HL-60/S4 treated with phorbol 12-myristate 13-acetate at 8.2 ng/mL for 4 days and 3 days (cell line): ENCODE measurements around the gene TYSND1.
"Not testable (repeated sequence)": the region's sequence is repeated elsewhere in the genome, so short reads cannot be mapped to it uniquely, and the experiment has no call there.

Source experiments
- in situ Hi-C: fragments of 300-500 bp; cut with MboI; formaldehyde crosslinking; loops from 2 replicates; pipeline ENCODE4 v1.15.0; 2022; ENCODE audit warnings: low sequenced_read_pairs

The TYSND1 gene

GRCh38 chr10:70146489-70147258, at the start of gene TYSND1:
Gene TYSND1, minus strand, starts transcription at chr10:70146700. Its CDS starts 114 bp downstream, at chr10:70146586.
- in situ Hi-C loops: no loop called here

GRCh38 chr10:70193391-70193844, 46.9 kb upstream of the TYSND1 start:
- in situ Hi-C loops: no loop called here

- in situ Hi-C loops: no loop called here
Observed at GRCh38 chr10:70192326-70192968, 45.9 kb upstream of the TYSND1 start.

GRCh38 chr10:70191972-70192305, 45.4 kb upstream of the TYSND1 start:
- in situ Hi-C loops: no loop called here

- in situ Hi-C loops: no loop called here
Observed at GRCh38 chr10:70191161-70191971, 44.9 kb upstream of the TYSND1 start.

GRCh38 chr10:70190581-70190980, 44.1 kb upstream of the TYSND1 start:
- in situ Hi-C loops: no loop called here

GRCh38 chr10:70190102-70190501, 43.6 kb upstream of the TYSND1 start:
- in situ Hi-C loops: no loop called here

GRCh38 chr10:70188768-70189167, 42.3 kb upstream of the TYSND1 start:
- in situ Hi-C loops: no loop called here

GRCh38 chr10:70186571-70186970, 40.1 kb upstream of the TYSND1 start:
- in situ Hi-C loops: no loop called here

GRCh38 chr10:70186090-70186489, 39.6 kb upstream of the TYSND1 start:
- in situ Hi-C loops: no loop called here

- in situ Hi-C loops: no loop called here
Observed at GRCh38 chr10:70183304-70183703, 36.8 kb upstream of the TYSND1 start.

- in situ Hi-C loops: not testable (repeated sequence)
Observed at GRCh38 chr10:70179209-70179608, 32.7 kb upstream of the TYSND1 start.

GRCh38 chr10:70178139-70178725, 31.7 kb upstream of the TYSND1 start:
- in situ Hi-C loops: no loop called here

GRCh38 chr10:70176441-70176840, 29.9 kb upstream of the TYSND1 start:
- in situ Hi-C loops: no loop called here

GRCh38 chr10:70175516-70175915, 29.0 kb upstream of the TYSND1 start:
- in situ Hi-C loops: no loop called here

- in situ Hi-C loops: no loop called here
Observed at GRCh38 chr10:70174058-70174741, 27.7 kb upstream of the TYSND1 start.

- in situ Hi-C loops: no loop called here
Observed at GRCh38 chr10:70169649-70170364, 23.3 kb upstream of the TYSND1 start.

GRCh38 chr10:70169011-70169410, 22.5 kb upstream of the TYSND1 start:
- in situ Hi-C loops: no loop called here

GRCh38 chr10:70167246-70167645, 20.7 kb upstream of the TYSND1 start:
- in situ Hi-C loops: no loop called here

- in situ Hi-C loops: no loop called here
Observed at GRCh38 chr10:70166394-70166793, 19.9 kb upstream of the TYSND1 start.
